CD14-positive monocyte (primary cell): ENCODE data around the gene IGFBP4. TPM values are rescaled to one million over a fixed set of nuclear protein-coding genes. Genes with fewer than 3 reads are reported as not detected.

Experiments
- DNase-seq, 3 donors: peaks; one replicate each; pipeline ENCODE4 v3.0.0-alpha.2; 2011 to 2022
- H2AFZ ChIP-seq: 2 replicates; pipeline ENCODE4 v1.6.0; 2012; ENCODE audit warnings: mild to moderate bottlenecking, low read depth, low read length, inconsistent platforms; ENCODE audit not compliant: insufficient read depth, poor library complexity, severe bottlenecking
- H3K27ac ChIP-seq, 2 donors: 1 replicate in 1 of 2; 2 replicates in 1 of 2; pipeline ENCODE4 v1.5.1; 2012 to 2013; ENCODE audit warnings: low read length in 2 of 2, control low read depth in 1 of 2, inconsistent platforms in 1 of 2, low read depth in 1 of 2, mild to moderate bottlenecking in 1 of 2
- H3K27me3 ChIP-seq, 2 donors: one replicate each; pipeline versions ENCODE4 v1.6.0 to v1.6.1; 2011 to 2013; ENCODE audit warnings: low read length in 2 of 2; ENCODE audit not compliant: control insufficient read depth in 2 of 2, insufficient read depth in 2 of 2
- H3K36me3 ChIP-seq, 2 donors: replicated peaks in 1 of 2; 1 replicate in 1 of 2; 2 replicates in 1 of 2; pipeline versions ENCODE4 v1.5.1 to v1.6.1; 2012 to 2013; ENCODE audit warnings: low read length in 2 of 2, control low read depth in 1 of 2, inconsistent platforms in 1 of 2, mild to moderate bottlenecking in 1 of 2; ENCODE audit not compliant: insufficient read depth in 2 of 2, control insufficient read depth in 1 of 2
- H3K4me1 ChIP-seq, 2 donors: 1 replicate in 1 of 2; 2 replicates in 1 of 2; pipeline versions ENCODE4 v1.5.1 to v1.6.1; 2012 to 2013; ENCODE audit warnings: low read length in 2 of 2, control low read depth in 1 of 2, inconsistent platforms in 1 of 2, mild to moderate bottlenecking in 1 of 2, moderate library complexity in 1 of 2; ENCODE audit not compliant: insufficient read depth in 2 of 2, control insufficient read depth in 1 of 2
- H3K4me2 ChIP-seq: replicated peaks from 2 replicates; pipeline ENCODE3; 2012; ENCODE audit warnings: low read length, moderate library complexity, mild to moderate bottlenecking; ENCODE audit not compliant: poor library complexity, severe bottlenecking; ENCODE audit errors: extremely low read depth
- H3K4me3 ChIP-seq, 3 experiments: fragments of 200-600 bp in 1 of 3; sonication (generic) in 1 of 3; replicated peaks in 1 of 3; 1 replicate in 2 of 3; 2 replicates in 1 of 3; pipeline ENCODE4 v1.5.1; 2011 to 2013; ENCODE audit warnings: low read length in 3 of 3, mild to moderate bottlenecking in 3 of 3, control low read depth in 2 of 3, low read depth in 2 of 3, inconsistent platforms in 1 of 3, moderate library complexity in 1 of 3
- H3K79me2 ChIP-seq: 2 replicates; pipeline ENCODE4 v1.6.0; 2012; ENCODE audit warnings: mild to moderate bottlenecking, control low read depth, inconsistent platforms, low read length, moderate library complexity; ENCODE audit not compliant: insufficient read depth
- H3K9ac ChIP-seq: 2 replicates; pipeline ENCODE4 v1.6.0; 2017; ENCODE audit warnings: low read length, mild to moderate bottlenecking; ENCODE audit not compliant: insufficient read depth, poor library complexity, severe bottlenecking
- H3K9me3 ChIP-seq, 2 donors: replicated peaks in 1 of 2; 1 replicate in 1 of 2; 2 replicates in 1 of 2; pipeline versions ENCODE4 v1.5.1 to v1.6.1; 2012 to 2013; ENCODE audit warnings: low read length in 2 of 2, control low read depth in 1 of 2; ENCODE audit not compliant: control insufficient read depth in 1 of 2, insufficient read depth in 1 of 2
- H4K20me1 ChIP-seq: 2 replicates; pipeline ENCODE4 v1.6.0; 2012; ENCODE audit warnings: mild to moderate bottlenecking, low read length, control low read depth, moderate library complexity; ENCODE audit not compliant: insufficient read depth
- H3K27ac Mint-ChIP-seq, 7 donors: one replicate each; pipeline ENCODE4 v1.8.0; 2020; ENCODE audit warnings: mild to moderate bottlenecking in 7 of 7, mixed read lengths in 7 of 7, moderate library complexity in 6 of 7, inconsistent platforms in 2 of 7
- H3K27me3 Mint-ChIP-seq, 3 donors: one replicate each; pipeline ENCODE4 v1.8.0; 2021 to 2022; ENCODE audit warnings: low read depth in 3 of 3, mild to moderate bottlenecking in 3 of 3, mixed read lengths in 3 of 3, moderate library complexity in 3 of 3, inconsistent platforms in 1 of 3
- H3K36me3 Mint-ChIP-seq, 2 donors: one replicate each; pipeline ENCODE4 v1.8.0; 2020; ENCODE audit warnings: mixed read lengths in 2 of 2, inconsistent platforms in 1 of 2, mild to moderate bottlenecking in 1 of 2
- H3K4me1 Mint-ChIP-seq: one replicate; pipeline ENCODE4 v1.8.0; 2020; ENCODE audit warnings: mild to moderate bottlenecking, mixed read lengths
- H3K4me3 Mint-ChIP-seq, 2 donors: one replicate each; pipeline ENCODE4 v1.8.0; 2020; ENCODE audit warnings: mild to moderate bottlenecking in 2 of 2, mixed read lengths in 2 of 2, moderate library complexity in 1 of 2
- H3K9me3 Mint-ChIP-seq, 7 donors: one replicate each; pipeline ENCODE4 v1.8.0; 2020 to 2022; ENCODE audit warnings: mixed read lengths in 7 of 7, mild to moderate bottlenecking in 6 of 7, moderate library complexity in 6 of 7, inconsistent platforms in 2 of 7
- CTCF ChIP-seq: fragments of 200-600 bp; IDR thresholded peaks from one replicate; pipeline ENCODE4 v1.8.0; 2022; ENCODE audit warnings: antibody characterized with exemption, mild to moderate bottlenecking
- WGBS: methylation state at CpG from one replicate; pipeline ENCODE4 v1.1.5; 2013; ENCODE audit warnings: missing lambda C conversion rate; ENCODE audit not compliant: insufficient coverage; 5-methylcytosine and 5-hydroxymethylcytosine counted together
- intact Hi-C, 2 donors: fragments of 100-400 bp; cut with micrococcal nuclease; formaldehyde crosslinking; loops; one replicate each; pipeline versions ENCODE4 v1.15.0 to v1.15.1; 2023
- polyA plus RNA-seq, 3 donors: library from polyadenylated mRNA; depleted of rRNA in 1 of 3; unstranded in 2 of 3; stranded (reverse) in 1 of 3; fragments of 300-500 nt in 2 of 3; fragments of >200 nt in 1 of 3; fragmentation: Illumina TruSeq in 2 of 3; gene quantifications; 1 replicate in 2 of 3; 2 replicates in 1 of 3; pipeline ENCODE4 v1.2.3, GENCODE V29; 2012 to 2021

The IGFBP4 gene
- polyA plus RNA-seq, 3 donors = 0.04 to 0.15 TPM; not detected in 1

- no peak for DNase-seq
- Histone ChIP-seq H3K36me3 (no peaks in the 10 kb centered on the region), H4K20me1 (no peaks in the 10 kb centered on the region), H3K4me2 (no peak overlapping the region), H3K79me2 (no peaks in the 10 kb centered on the region), H2AFZ (no peak overlapping the region), H3K9me3 (no peaks in the 10 kb centered on the region), H3K4me3 (no peak overlapping the region), H3K27ac (no peak overlapping the region), H3K9ac (no peak overlapping the region), H3K27me3 (peaks cover 0 to 15% of the 10 kb centered on the region in 2 donors), H3K4me1 (peaks cover 26 to 34% of the 10 kb centered on the region in 2 donors)
- Mint-ChIP-seq H3K9me3 (no peaks in the 10 kb centered on the region), H3K4me3 (peak overlapping the region in 1 of 2 donors; percentile 37), H3K36me3 (no peaks in the 10 kb centered on the region), H3K27me3 (peaks cover 26 to 50% (median 29%) of the 10 kb centered on the region in 3 donors), H3K27ac (peak overlapping the region in 1 of 7 donors; percentile 16), H3K4me1 (peaks cover 34% of the 10 kb centered on the region)
- WGBS = 34% methylated on average over 4 of the region's 7 CpGs
- intact Hi-C loops = no loop called here
- no peak for TF ChIP-seq CTCF
Measured at GRCh38 chr17:40448639-40449261, 5.5 kb downstream of the IGFBP4 start.

GRCh38 chr17:40450175-40450574, 6.9 kb downstream of the IGFBP4 start:
- no peak overlapping the region for H3K9ac ChIP-seq
- no peaks in the 10 kb centered on the region for H3K9me3 Mint-ChIP-seq
- H2AFZ ChIP-seq = no peak overlapping the region
- H3K27ac ChIP-seq = no peak overlapping the region
- peak in 1 of 3 donors; percentile 31 for DNase-seq
- intact Hi-C loops = no loop called here
- H3K27ac Mint-ChIP-seq = no peak overlapping the region
- no peaks in the 10 kb centered on the region for H4K20me1 ChIP-seq
- WGBS = no CpG with 5 or more reads among the region's 3 CpGs
- peak; percentile 40 for TF ChIP-seq CTCF
- H3K4me1 ChIP-seq = peaks cover 12 to 20% of the 10 kb centered on the region in 2 donors
- H3K27me3 ChIP-seq = peaks cover 0 to 10% of the 10 kb centered on the region in 2 donors
- peaks cover 19% of the 10 kb centered on the region for H3K4me1 Mint-ChIP-seq
- H3K4me3 Mint-ChIP-seq = no peak overlapping the region
- no peaks in the 10 kb centered on the region for H3K36me3 Mint-ChIP-seq
- no peaks in the 10 kb centered on the region for H3K79me2 ChIP-seq
- H3K4me3 ChIP-seq = no peak overlapping the region
- H3K4me2 ChIP-seq = no peak overlapping the region
- H3K9me3 ChIP-seq = no peaks in the 10 kb centered on the region
- H3K27me3 Mint-ChIP-seq = peaks cover 24 to 44% (median 27%) of the 10 kb centered on the region in 3 donors
- H3K36me3 ChIP-seq = no peaks in the 10 kb centered on the region
